KMS-11 (cell line): ENCODE measurements around the gene HSBP1L1.

Source experiments
- H2AFZ ChIP-seq: fragments of 200-600 bp; sonication (generic); 2 replicates; pipeline ENCODE4 v1.6.1; 2016; ENCODE audit warnings: antibody characterized with exemption, mixed run types, low read depth
- H3K27ac ChIP-seq: fragments of 200-600 bp; sonication (generic); 2 replicates; pipeline ENCODE4 v1.6.1; 2016; ENCODE audit warnings: mild to moderate bottlenecking, mixed run types
- H3K27me3 ChIP-seq: fragments of 200-600 bp; sonication (generic); 2 replicates; pipeline ENCODE4 v1.6.1; 2017; ENCODE audit warnings: mild to moderate bottlenecking, low read depth, mixed run types, moderate library complexity; ENCODE audit not compliant: insufficient read depth
- H3K36me3 ChIP-seq: fragments of 200-600 bp; sonication (generic); 2 replicates; pipeline ENCODE4 v1.6.1; 2017; ENCODE audit warnings: mild to moderate bottlenecking, mixed run types; ENCODE audit not compliant: insufficient read depth
- H3K4me1 ChIP-seq: fragments of 200-600 bp; sonication (generic); 2 replicates; pipeline ENCODE4 v1.6.1; 2016; ENCODE audit warnings: mild to moderate bottlenecking, low read depth, mixed run types; ENCODE audit not compliant: poor library complexity, severe bottlenecking
- H3K4me2 ChIP-seq: fragments of 200-600 bp; sonication (generic); 2 replicates; pipeline ENCODE4 v1.7.0; 2016; ENCODE audit warnings: mild to moderate bottlenecking, mixed run types
- H3K4me3 ChIP-seq: fragments of 200-600 bp; sonication (generic); IDR thresholded peaks from 2 replicates; pipeline ENCODE4 v1.6.1; 2017; ENCODE audit warnings: low read depth, low read length, mixed read lengths; ENCODE audit not compliant: insufficient read depth
- H3K79me2 ChIP-seq: fragments of 200-600 bp; sonication (generic); 2 replicates; pipeline ENCODE4 v1.6.1; 2016; ENCODE audit warnings: low read depth, mixed run types; ENCODE audit not compliant: insufficient read depth
- H3K9ac ChIP-seq: fragments of 200-600 bp; sonication (generic); 2 replicates; pipeline ENCODE4 v1.6.1; 2016; ENCODE audit warnings: mild to moderate bottlenecking, mixed run types
- H4K20me1 ChIP-seq: fragments of 200-600 bp; sonication (generic); 2 replicates; pipeline ENCODE4 v1.6.1; 2016; ENCODE audit warnings: mild to moderate bottlenecking, mixed run types; ENCODE audit not compliant: insufficient read depth
- TF ChIP-seq, protein P1 (sequence below): fragments of 200-600 bp; sonication (generic); conservative IDR thresholded peaks from 2 replicates; pipeline ENCODE4 v1.6.1; 2017; ENCODE audit warnings: low read depth, mild to moderate bottlenecking, antibody characterized with exemption, low read length, moderate library complexity, mixed read lengths

HSBP1L1 gene

GRCh38 chr18:79949697-79950487 lies 14.6 kb upstream of the HSBP1L1 start:
- Histone ChIP-seq H2AFZ (no peak overlapping the region), H4K20me1 (no peaks in the 10 kb centered on the region), H3K4me1 (peaks cover 7% of the 10 kb centered on the region), H3K27ac (no peak overlapping the region), H3K79me2 (peaks cover 10% of the 10 kb centered on the region; the same call in 1 of the 2 replicates), H3K27me3 (no peaks in the 10 kb centered on the region), H3K4me2 (peak overlapping the region; percentile 80; the same call in 1 of the 2 replicates), H3K4me3 (no peak overlapping the region), H3K36me3 (no peaks in the 10 kb centered on the region), H3K9ac (no peak overlapping the region)
- TF ChIP-seq, protein P1, sequence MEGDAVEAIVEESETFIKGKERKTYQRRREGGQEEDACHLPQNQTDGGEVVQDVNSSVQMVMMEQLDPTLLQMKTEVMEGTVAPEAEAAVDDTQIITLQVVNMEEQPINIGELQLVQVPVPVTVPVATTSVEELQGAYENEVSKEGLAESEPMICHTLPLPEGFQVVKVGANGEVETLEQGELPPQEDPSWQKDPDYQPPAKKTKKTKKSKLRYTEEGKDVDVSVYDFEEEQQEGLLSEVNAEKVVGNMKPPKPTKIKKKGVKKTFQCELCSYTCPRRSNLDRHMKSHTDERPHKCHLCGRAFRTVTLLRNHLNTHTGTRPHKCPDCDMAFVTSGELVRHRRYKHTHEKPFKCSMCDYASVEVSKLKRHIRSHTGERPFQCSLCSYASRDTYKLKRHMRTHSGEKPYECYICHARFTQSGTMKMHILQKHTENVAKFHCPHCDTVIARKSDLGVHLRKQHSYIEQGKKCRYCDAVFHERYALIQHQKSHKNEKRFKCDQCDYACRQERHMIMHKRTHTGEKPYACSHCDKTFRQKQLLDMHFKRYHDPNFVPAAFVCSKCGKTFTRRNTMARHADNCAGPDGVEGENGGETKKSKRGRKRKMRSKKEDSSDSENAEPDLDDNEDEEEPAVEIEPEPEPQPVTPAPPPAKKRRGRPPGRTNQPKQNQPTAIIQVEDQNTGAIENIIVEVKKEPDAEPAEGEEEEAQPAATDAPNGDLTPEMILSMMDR = no peak

- H3K9ac ChIP-seq = peak overlapping the region; percentile 89
- H3K27me3 ChIP-seq = no peaks in the 10 kb centered on the region
- no peak overlapping the region for H3K27ac ChIP-seq
- no peaks in the 10 kb centered on the region for H4K20me1 ChIP-seq
- no peak overlapping the region for H3K4me3 ChIP-seq
- H3K4me2 ChIP-seq = peak overlapping the region; percentile 80
- H3K79me2 ChIP-seq = peaks cover 10% of the 10 kb centered on the region; the same call in 1 of the 2 replicates
- H3K36me3 ChIP-seq = no peaks in the 10 kb centered on the region
- peak overlapping the region; percentile 41 for H2AFZ ChIP-seq
- H3K4me1 ChIP-seq = peaks cover 7% of the 10 kb centered on the region
- TF ChIP-seq, protein P1 = no peak
Measured at GRCh38 chr18:79950515-79951341, 13.7 kb upstream of the HSBP1L1 start.

DNA sequence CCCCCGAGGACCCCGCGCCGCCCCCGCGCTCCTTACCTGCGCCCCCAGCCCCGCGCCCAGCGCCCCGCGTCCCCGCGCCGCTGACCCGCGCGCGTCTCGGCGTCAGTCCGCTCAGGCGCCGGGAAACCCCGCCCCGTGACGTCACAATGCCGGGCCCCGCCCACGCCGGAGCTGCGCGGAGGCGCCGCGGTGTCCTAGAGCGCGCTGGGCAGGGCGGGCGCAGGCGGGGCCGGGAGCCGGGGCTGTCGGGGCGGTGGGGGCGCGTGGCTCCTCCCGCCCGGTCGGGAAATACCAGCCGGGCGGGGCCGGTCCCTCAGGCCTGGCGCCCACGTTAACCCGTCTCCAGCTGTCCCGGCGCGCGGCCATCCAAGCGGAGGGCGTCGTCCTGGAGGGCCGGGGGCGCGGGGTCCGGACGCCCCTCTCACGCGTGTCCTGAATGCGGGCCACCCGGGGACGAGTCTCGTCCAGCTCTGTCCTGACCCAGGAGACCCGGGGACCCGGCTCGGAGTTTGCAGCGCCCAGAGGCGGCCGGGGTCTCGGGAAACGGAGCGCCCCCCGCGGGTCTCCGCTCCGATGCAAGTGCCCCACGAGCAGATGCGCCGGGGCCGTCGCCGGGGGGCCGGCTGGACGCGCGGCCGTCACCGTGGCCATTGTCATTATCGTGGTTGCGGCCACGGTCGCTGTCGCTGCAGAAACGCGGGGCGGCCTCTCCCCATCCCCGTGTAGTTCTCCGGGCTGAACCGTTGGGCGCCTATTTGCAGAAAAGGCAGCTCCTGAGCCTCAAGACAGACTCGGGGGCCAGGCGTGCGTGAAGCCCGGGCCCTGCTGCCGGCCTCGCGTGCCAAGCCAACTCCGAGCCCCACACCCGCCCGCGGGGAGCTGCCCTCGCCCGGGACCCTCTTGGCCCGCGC lies 12.6 kb upstream of the HSBP1L1 start, which contains the start of gene SLC66A2:
Gene SLC66A2, minus strand, starts transcription at position 109 of the 911 bp plus-strand sequence. CDS start 727 bp downstream, outside the sequence.
- no peaks in the 10 kb centered on the region for H3K27me3 ChIP-seq
- peak within 1 kb of the TSS; percentile 94 for H3K4me2 ChIP-seq
- peaks cover 10% of the 10 kb centered on the region; the same call in 1 of the 2 replicates for H3K79me2 ChIP-seq
- no peaks in the 10 kb centered on the region for H4K20me1 ChIP-seq
- H3K4me3 ChIP-seq = no peak within 1 kb of the TSS
- peak within 1 kb of the TSS; percentile 89 for H3K9ac ChIP-seq
- H3K36me3 ChIP-seq = no peaks in the 10 kb centered on the region
- H3K27ac ChIP-seq = peak within 1 kb of the TSS; percentile 25; the same call in 1 of the 2 replicates
- TF ChIP-seq, protein P1 = no peak
- peaks cover 7% of the 10 kb centered on the region for H3K4me1 ChIP-seq
- peak within 1 kb of the TSS; percentile 100 for H2AFZ ChIP-seq
